AG09309 (cell line): ENCODE data around the gene NKX6-1.

Source experiments
- DNase-seq: peaks from one replicate; pipeline ENCODE4 v3.0.0-alpha.2; 2010; ENCODE audit warnings: low read depth
- H3K4me3 ChIP-seq: 2 replicates; pipeline ENCODE4 v1.5.1; 2011; ENCODE audit warnings: mild to moderate bottlenecking, low read depth, low read length, moderate library complexity; ENCODE audit not compliant: control insufficient read depth
- CTCF ChIP-seq: IDR thresholded peaks from 2 replicates; pipeline ENCODE4 v1.5.1; 2011; ENCODE audit warnings: mild to moderate bottlenecking, low read depth, low read length, inconsistent platforms; ENCODE audit not compliant: insufficient read depth, control insufficient read depth; ENCODE audit errors: missing control alignments

Gene NKX6-1

GRCh38 chr4:84481860-84482245, 17.2 kb downstream of the NKX6-1 start:
- no peak for DNase-seq
- H3K4me3 ChIP-seq = no peak overlapping the region
- TF ChIP-seq CTCF = no peak

GRCh38 chr4:84481077-84481859, 17.8 kb downstream of the NKX6-1 start:
- no peak for DNase-seq
- TF ChIP-seq CTCF = no peak
- H3K4me3 ChIP-seq = no peak overlapping the region

GRCh38 chr4:84480082-84480481, 19.0 kb downstream of the NKX6-1 start:
- H3K4me3 ChIP-seq = no peak overlapping the region
- no peak for DNase-seq
- no peak for TF ChIP-seq CTCF

GRCh38 chr4:84479663-84480062, 19.4 kb downstream of the NKX6-1 start:
- no peak for DNase-seq
- TF ChIP-seq CTCF = no peak
- no peak overlapping the region for H3K4me3 ChIP-seq

GRCh38 chr4:84477738-84478137, 21.4 kb downstream of the NKX6-1 start:
- no peak for DNase-seq
- no peak overlapping the region for H3K4me3 ChIP-seq
- no peak for TF ChIP-seq CTCF

GRCh38 chr4:84474107-84474506, 25.0 kb downstream of the NKX6-1 start:
- no peak overlapping the region for H3K4me3 ChIP-seq
- TF ChIP-seq CTCF = no peak
- DNase-seq = no peak

- no peak for DNase-seq
- no peak for TF ChIP-seq CTCF
- H3K4me3 ChIP-seq = no peak overlapping the region
Measured at GRCh38 chr4:84472154-84472553, 26.9 kb downstream of the NKX6-1 start.
